GM12872 (cell line): Measurements from ENCODE around the gene TMEM238L.

Experiments used
- TF ChIP-seq, protein P1 (sequence below): IDR thresholded peaks from 3 replicates; pipeline ENCODE4 v1.5.1; 2011; ENCODE audit warnings: low read depth, mild to moderate bottlenecking, low read length, moderate library complexity; ENCODE audit not compliant: insufficient read depth

TMEM238L gene

DNA sequence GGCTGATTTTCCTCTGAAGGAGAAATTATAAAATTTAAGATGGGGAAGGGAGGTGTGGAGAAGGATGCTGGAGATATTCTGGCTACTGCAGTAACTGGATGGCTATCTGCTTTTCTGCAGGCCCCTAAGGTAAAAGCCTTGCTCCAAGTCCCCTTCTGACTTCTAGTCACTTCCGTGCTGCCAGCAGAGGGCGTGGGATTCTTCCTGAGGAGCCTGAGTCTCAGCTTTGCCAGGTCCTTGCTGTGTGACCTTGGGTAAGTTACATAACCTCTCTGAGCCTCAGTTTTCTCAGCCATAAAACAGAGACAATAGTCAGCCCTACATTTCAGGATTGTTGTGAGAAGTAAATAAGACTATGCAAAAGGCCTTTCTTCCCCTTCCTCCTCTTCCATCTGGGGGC lies 49.8 kb downstream of the TMEM238L start:
- TF ChIP-seq, protein P1, sequence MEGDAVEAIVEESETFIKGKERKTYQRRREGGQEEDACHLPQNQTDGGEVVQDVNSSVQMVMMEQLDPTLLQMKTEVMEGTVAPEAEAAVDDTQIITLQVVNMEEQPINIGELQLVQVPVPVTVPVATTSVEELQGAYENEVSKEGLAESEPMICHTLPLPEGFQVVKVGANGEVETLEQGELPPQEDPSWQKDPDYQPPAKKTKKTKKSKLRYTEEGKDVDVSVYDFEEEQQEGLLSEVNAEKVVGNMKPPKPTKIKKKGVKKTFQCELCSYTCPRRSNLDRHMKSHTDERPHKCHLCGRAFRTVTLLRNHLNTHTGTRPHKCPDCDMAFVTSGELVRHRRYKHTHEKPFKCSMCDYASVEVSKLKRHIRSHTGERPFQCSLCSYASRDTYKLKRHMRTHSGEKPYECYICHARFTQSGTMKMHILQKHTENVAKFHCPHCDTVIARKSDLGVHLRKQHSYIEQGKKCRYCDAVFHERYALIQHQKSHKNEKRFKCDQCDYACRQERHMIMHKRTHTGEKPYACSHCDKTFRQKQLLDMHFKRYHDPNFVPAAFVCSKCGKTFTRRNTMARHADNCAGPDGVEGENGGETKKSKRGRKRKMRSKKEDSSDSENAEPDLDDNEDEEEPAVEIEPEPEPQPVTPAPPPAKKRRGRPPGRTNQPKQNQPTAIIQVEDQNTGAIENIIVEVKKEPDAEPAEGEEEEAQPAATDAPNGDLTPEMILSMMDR = peak; percentile 58

DNA sequence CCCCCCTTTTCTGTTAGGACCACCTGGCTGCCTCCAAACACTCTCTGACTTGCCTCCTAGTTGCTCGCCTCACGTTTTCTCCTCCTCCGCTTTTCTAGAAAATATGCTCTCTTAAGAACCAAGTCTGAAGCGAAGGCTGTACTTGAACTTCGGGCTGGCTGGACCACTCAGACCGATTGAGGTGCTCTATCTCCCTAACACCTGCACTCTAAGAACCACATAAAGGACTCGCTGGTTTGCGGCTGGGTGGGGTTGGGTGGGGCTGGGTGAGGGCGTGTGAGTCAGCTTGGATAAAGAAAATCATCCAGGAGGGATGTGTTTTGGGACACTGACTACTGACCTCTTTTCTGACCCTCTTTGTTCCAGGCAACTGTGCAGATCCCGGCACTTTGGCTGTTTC lies 51.2 kb downstream of the TMEM238L start:
- TF ChIP-seq, protein P1 = no peak

DNA sequence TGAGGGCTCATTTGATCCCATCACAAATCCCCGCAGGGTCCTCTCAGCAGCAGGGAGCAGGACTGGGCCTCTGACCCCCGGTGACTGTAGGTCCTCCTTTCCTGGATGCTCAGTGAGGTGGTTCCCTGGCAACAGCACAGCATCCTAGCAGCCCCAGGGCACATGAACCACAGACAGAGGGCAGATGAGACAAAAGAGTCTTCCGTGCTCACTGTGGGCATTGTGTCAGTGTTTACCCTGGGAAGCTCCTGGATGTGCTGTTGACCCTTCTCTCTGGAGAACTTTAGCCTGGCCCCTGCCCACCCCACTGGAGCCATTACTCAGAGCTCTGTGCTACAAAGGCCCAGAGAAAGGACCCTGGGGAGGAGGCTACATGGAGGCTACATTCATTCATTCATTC lies 52.3 kb downstream of the TMEM238L start:
- TF ChIP-seq, protein P1 = no peak

DNA sequence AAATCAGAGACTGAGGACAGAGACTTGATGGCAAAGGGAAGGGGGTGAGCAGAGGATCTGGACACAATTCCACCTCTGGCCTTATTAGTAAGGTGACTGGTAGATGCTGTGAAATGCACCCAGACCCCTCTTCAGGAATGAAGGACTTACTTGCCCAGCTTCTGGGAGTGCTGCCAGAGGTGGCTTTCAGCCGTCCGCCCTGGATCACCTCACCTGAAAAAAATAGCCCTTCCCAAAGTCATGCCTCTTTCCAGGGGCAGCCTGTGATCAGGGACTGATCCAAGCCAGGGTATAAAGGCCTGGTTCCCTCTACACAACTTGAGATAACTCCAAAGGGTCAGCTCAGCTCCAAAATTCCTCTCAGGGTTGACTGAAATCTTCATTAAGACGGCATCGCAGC lies 53.7 kb downstream of the TMEM238L start:
- TF ChIP-seq, protein P1 = no peak

DNA sequence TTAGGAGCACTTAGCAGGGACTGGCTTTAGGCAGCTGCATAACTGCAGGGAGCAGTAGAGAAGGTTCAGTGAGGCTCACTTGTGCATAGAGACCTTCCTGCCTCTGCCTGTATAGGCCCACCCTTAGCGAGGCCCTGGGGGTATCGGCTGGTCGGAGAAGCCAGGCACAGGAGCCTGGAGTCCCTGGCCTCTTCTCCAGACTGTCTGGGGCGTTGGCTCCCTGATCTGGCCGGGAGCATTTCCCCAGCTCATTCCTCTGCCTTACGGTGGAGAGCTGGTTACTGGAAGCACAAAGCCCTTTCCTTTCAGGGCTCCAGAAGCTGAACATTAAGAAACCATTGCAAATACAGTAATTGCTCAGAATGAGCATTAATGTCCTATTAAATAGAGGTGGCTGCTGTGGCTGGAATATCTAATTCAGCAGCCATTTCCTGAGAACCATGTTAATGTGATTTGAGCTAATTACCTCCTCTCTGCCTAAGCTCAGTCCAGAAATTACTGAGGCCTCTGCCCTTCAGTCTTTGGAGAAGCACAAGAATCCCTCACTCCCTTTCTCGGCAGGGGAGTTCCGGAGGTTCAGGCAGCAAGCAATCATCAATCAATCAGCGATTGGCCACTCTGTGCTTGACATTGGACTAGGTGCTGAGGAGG lies 55.2 kb downstream of the TMEM238L start:
- TF ChIP-seq, protein P1 = no peak

DNA sequence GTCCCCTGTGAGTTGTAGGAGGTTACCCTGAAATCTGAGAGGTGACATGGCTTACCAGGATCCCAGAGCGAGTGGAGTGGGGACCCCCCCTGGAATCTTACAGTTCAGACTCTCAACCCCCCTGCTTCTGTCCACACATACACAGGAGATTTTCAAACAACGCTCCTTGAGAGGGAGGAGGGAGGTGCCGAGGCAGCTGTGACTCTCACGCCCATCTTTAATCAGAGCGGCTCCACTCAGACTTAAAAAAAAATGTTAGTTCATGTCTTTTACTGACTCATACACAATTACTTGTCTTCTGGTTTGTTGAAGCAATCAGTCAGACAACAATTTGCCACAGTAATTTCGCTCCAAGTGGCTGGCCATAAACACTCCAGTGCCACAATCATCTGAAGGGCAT lies 58.7 kb downstream of the TMEM238L start:
- TF ChIP-seq, protein P1 = no peak
